ENCODE results near the gene ZNF81. TPM values are rescaled to one million over a fixed set of nuclear protein-coding genes. Genes with fewer than 3 reads are reported as not detected.
"Not testable (repeated sequence)": the region's sequence is repeated elsewhere in the genome, so short reads cannot be mapped to it uniquely, and the experiment has no call there.

The ZNF81 gene
- total RNA-seq, 4 donors from 2014 or later, result 4.9 to 10.6 (median 7.1) TPM

- TF ChIP-seq CTCF (IDR thresholded peaks at IDR 0.05), result no peak
- no peak for ATAC-seq (ENCODE audit: low FRiP score)
- no peak for DNase-seq (ENCODE audit: low spot score)
Measured at GRCh38 chrX:47958761-47959342, 122.2 kb downstream of the ZNF81 start.

GRCh38 chrX:47960406-47960805 lies 123.7 kb downstream of the ZNF81 start:
- DNase-seq (ENCODE audit: low spot score) (no peak), ATAC-seq (ENCODE audit: low FRiP score) (no peak)
- TF ChIP-seq CTCF (IDR thresholded peaks at IDR 0.05), result no peak

GRCh38 chrX:47961830-47962229 lies 125.1 kb downstream of the ZNF81 start:
- ATAC-seq (ENCODE audit: low FRiP score); DNase-seq (ENCODE audit: low spot score): not testable (repeated sequence)

- ATAC-seq (ENCODE audit: low FRiP score); DNase-seq (ENCODE audit: low spot score): not testable (repeated sequence)
Measured at GRCh38 chrX:47965526-47965925, 128.8 kb downstream of the ZNF81 start.

Other genes with a start within 250 kb of the ZNF81 start
- gene SYN1, start 217.0 kb upstream of the ZNF81 start, total RNA-seq, result 1 to 10 TPM in 3 of 4 donors, not detected in 1; 1.0 to 3.1 (median 1.3) TPM
- gene CFP, start 207.0 kb upstream of the ZNF81 start, total RNA-seq, result 10 to 100 TPM in 2 of 4 donors, 1 to 10 TPM in 2; 7.4 to 53.9 (median 11.2) TPM
- 10 to 100 TPM; 22.2 to 35.2 (median 25.9) TPM for gene ELK1, start 186.3 kb upstream of the ZNF81 start, total RNA-seq
- 100 to 1,000 TPM in 2 of 4 donors, 10 to 100 TPM in 2; 91.0 to 126 (median 99.6) TPM for gene UXT, start 177.7 kb upstream of the ZNF81 start, total RNA-seq
- 1 to 10 TPM; 2.5 to 7.6 (median 3.5) TPM for gene ZNF182, start 167.1 kb downstream of the ZNF81 start, total RNA-seq
- not detected for gene SPACA5, start 170.1 kb downstream of the ZNF81 start, total RNA-seq
- 1 to 10 TPM in 3 of 4 donors, under 1 TPM in 1; 0.60 to 4.3 (median 1.4) TPM for gene ZNF630, start 234.7 kb downstream of the ZNF81 start, total RNA-seq

Data from omental fat pad (tissue), 4 donors.